Fibroblast of pulmonary artery (primary cell): ENCODE data around the gene C10orf90.

Source experiments
- DNase-seq: peaks from one replicate; pipeline ENCODE4 v3.0.0-alpha.2; 2010; ENCODE audit warnings: low read depth
- H3K4me3 ChIP-seq: replicated peaks from 2 replicates; pipeline ENCODE4 v1.5.1; 2011; ENCODE audit warnings: low read depth, mild to moderate bottlenecking, control low read depth, low read length, moderate library complexity
- CTCF ChIP-seq: IDR thresholded peaks from 2 replicates; pipeline ENCODE4 v1.5.1; 2011; ENCODE audit warnings: mild to moderate bottlenecking, control low read depth, low read length, inconsistent platforms; ENCODE audit errors: missing control alignments

The C10orf90 gene

DNA sequence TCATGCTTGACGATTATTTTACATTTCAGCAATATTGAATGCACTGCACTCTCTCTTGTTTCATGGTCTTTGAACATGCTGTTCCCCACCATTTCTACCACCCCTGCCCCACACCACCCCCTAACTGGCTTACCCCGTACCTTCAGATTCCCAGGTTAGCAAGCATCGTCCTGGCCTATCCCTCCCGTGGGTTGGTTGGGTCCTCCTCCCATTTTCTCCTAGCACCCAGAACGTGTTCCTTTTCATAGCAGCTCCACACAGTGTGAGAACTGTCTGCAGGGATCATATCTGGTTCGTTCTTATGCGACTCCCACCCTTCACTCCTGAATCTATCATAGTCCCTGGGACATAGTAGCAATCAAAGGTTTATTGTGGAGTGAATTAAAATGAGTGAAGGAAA, 48.6 kb downstream of the C10orf90 start:
- no peak overlapping the region for H3K4me3 ChIP-seq
- no peak for TF ChIP-seq CTCF
- DNase-seq: no peak

GRCh38 chr10:126618466-126618865, 52.0 kb downstream of the C10orf90 start:
- H3K4me3 ChIP-seq: no peak overlapping the region
- TF ChIP-seq CTCF: no peak
- no peak for DNase-seq

GRCh38 chr10:126617733-126618132, 52.8 kb downstream of the C10orf90 start:
- no peak overlapping the region for H3K4me3 ChIP-seq
- no peak for TF ChIP-seq CTCF
- DNase-seq: no peak

DNA sequence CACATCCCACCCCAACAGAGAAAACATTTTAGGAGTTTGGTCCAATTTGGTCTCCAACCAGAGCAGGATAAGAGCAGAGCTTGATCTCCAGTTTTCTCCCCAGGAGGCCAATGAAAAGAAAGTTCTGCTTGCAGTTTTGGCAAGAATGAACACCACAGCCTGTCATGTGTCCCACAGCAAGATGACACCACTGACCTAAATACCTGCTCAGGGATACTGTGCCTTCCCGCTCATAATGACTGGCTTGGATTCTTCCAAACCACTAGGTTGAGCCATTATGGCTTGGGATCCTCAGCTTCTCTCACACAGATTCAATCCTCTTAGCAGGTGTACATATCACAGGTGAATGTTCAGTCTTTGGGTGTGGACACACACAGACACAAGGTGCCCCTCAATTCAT, 53.3 kb downstream of the C10orf90 start:
- no peak overlapping the region for H3K4me3 ChIP-seq
- no peak for TF ChIP-seq CTCF
- DNase-seq: no peak

- H3K4me3 ChIP-seq: no peak overlapping the region
- TF ChIP-seq CTCF: no peak
- DNase-seq: no peak
Measured at GRCh38 chr10:126616737-126617136, 53.8 kb downstream of the C10orf90 start.

DNA sequence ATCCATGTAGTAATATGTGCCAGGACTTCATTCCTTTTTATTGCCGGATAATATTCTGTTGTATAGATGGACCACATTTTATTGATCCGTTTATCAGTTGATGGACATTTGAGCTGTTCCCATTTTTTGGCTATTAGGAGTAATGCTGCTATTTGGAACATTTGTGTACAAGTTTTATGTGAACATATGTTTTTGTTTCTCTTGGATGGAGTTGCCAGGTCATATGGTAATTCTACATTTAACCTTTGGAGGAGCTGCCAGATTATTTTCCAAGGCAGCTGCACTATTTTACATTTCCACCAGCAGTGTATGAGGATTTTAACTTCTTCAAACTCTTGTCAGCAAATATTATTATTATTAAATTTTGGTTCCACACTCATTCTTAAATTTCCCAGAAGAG, 59.2 kb downstream of the C10orf90 start:
- no peak for DNase-seq
- no peak overlapping the region for H3K4me3 ChIP-seq
- TF ChIP-seq CTCF: no peak

GRCh38 chr10:126609566-126609965, 60.9 kb downstream of the C10orf90 start:
- DNase-seq: no peak
- no peak overlapping the region for H3K4me3 ChIP-seq
- TF ChIP-seq CTCF: no peak
